Heart left ventricle (tissue), 13 donors: ENCODE measurements around the gene HAPLN2.

ENCODE experiments used
- CTCF ChIP-seq, 12 donors: fragments of 200-600 bp; sonication (generic) in 4 of 12; IDR thresholded peaks; one replicate each; pipeline versions ENCODE4 v1.5.0 to v1.8.0; 2018 to 2022; ENCODE audit warnings: antibody characterized with exemption in 12 of 12, mild to moderate bottlenecking in 5 of 12
- POLR2A ChIP-seq, 2 donors: fragments of 450-650 bp; IDR thresholded peaks; one replicate each; pipeline ENCODE4 v1.6.1; 2017; ENCODE audit warnings: antibody characterized with exemption in 2 of 2, mild to moderate bottlenecking in 2 of 2, moderate library complexity in 2 of 2
- donor health status: ischemic (EF 13 %, LVEDD 7.1; RV severe dilation, severe dysfunction).
- donor health status: DM: no; HTN: yes; CAD: no.
- donor health status: DM: no; HTN: no; CAD: no.
- donor health status: ischemic (EF 25% LVEDD 6.9; RV normal size, moderate dysfunction).
- donor health status: ischemic (EF 25% LVEDD 5.7; RV mildly dilated, moderate dysfunction).
- donor health status: ischemic (EF 35%, LVEDD 5.7; RV mildly dilated, moderate dysfunction).
- donor health status: nonischemic (EF 11% LVEDD 7.7; RV severe dilation, severe dysfunction).
- donor health status: DM: yes; HTN: yes; CAD: no.
- donor health status: PGD.
- donor health status: ischemic (EF 29% LVEDD 5.4; RV normal size, mild dysfunction).
- donor health status: nonischemic (EF 23%, LVEDD 6.1; RV moderate dilation, normal function).

DNA sequence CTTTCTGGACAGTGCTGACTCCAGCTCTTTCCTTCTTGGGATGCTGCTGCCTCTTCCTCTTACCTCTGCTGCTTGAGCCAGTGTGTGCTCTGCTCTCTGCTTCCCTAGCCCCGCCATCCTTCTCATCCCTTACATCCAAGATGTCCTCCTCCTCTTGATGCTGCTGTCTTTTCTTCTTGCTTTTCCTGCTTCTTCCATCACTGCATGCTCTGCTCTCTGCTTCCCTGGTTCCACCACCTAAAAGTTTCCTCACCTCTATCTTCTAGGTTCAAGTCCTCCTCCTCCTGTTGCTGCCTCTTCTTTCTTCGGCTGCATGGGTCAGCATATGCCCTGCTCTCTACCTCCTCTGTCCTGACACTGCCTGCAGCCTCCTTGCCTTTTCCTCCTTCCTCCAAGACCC lies 24.2 kb upstream of the HAPLN2 start:
- TF ChIP-seq CTCF (IDR thresholded peaks at IDR 0.05), result no peak
- TF ChIP-seq POLR2A (IDR thresholded peaks at IDR 0.05), result no peak
